ENCODE data around the gene GOLT1B.

GOLT1B gene

GRCh38 chr12:21529456-21529855 is 27.9 kb downstream of the GOLT1B start:
- Histone ChIP-seq H3K27me3 (peaks cover 81% of the 10 kb centered on the region), H3K4me1 (ENCODE audit: control insufficient read depth in 1 of 2, insufficient read depth in 1 of 2, low read depth in 1 of 2, low read length in 1 of 2) (peaks cover 0 to 6% of the 10 kb centered on the region in 2 experiments), H3K27ac (no peak overlapping the region), H3K9me3 (no peaks in the 10 kb centered on the region), H3K36me3 (no peaks in the 10 kb centered on the region), H3K4me3 (ENCODE audit: low read depth in 1 of 2, low read length in 1 of 2) (no peak overlapping the region)
- no peak for TF ChIP-seq CTCF (IDR thresholded peaks at IDR 0.05)

GRCh38 chr12:21538061-21538653 is 36.6 kb downstream of the GOLT1B start:
- Histone ChIP-seq H3K36me3 (no peaks in the 10 kb centered on the region), H3K9me3 (no peaks in the 10 kb centered on the region), H3K27me3 (no peaks in the 10 kb centered on the region), H3K4me3 (ENCODE audit: low read depth in 1 of 2, low read length in 1 of 2) (no peak overlapping the region), H3K4me1 (ENCODE audit: control insufficient read depth in 1 of 2, insufficient read depth in 1 of 2, low read depth in 1 of 2, low read length in 1 of 2) (no peaks in the 10 kb centered on the region), H3K27ac (no peak overlapping the region)
- no peak for TF ChIP-seq CTCF (IDR thresholded peaks at IDR 0.05)

GRCh38 chr12:21539797-21540196 is 38.2 kb downstream of the GOLT1B start:
- no peaks in the 10 kb centered on the region for H3K36me3 ChIP-seq
- no peak overlapping the region for H3K4me3 ChIP-seq (ENCODE audit: low read depth in 1 of 2, low read length in 1 of 2)
- H3K27me3 ChIP-seq: no peaks in the 10 kb centered on the region
- no peak for TF ChIP-seq CTCF (IDR thresholded peaks at IDR 0.05)
- H3K9me3 ChIP-seq: no peaks in the 10 kb centered on the region
- no peak overlapping the region for H3K27ac ChIP-seq
- no peaks in the 10 kb centered on the region for H3K4me1 ChIP-seq (ENCODE audit: control insufficient read depth in 1 of 2, insufficient read depth in 1 of 2, low read depth in 1 of 2, low read length in 1 of 2)

GRCh38 chr12:21541773-21542172 is 40.2 kb downstream of the GOLT1B start:
- no peaks in the 10 kb centered on the region for H3K9me3 ChIP-seq
- no peak for TF ChIP-seq CTCF (IDR thresholded peaks at IDR 0.05)
- H3K36me3 ChIP-seq: no peaks in the 10 kb centered on the region
- no peak overlapping the region for H3K4me3 ChIP-seq (ENCODE audit: low read depth in 1 of 2, low read length in 1 of 2)
- H3K27me3 ChIP-seq: no peaks in the 10 kb centered on the region
- H3K4me1 ChIP-seq (ENCODE audit: control insufficient read depth in 1 of 2, insufficient read depth in 1 of 2, low read depth in 1 of 2, low read length in 1 of 2): no peaks in the 10 kb centered on the region
- H3K27ac ChIP-seq: no peak overlapping the region

- H3K27me3 ChIP-seq: no peaks in the 10 kb centered on the region
- H3K4me3 ChIP-seq (ENCODE audit: low read depth in 1 of 2, low read length in 1 of 2): no peak overlapping the region
Observed at GRCh38 chr12:21542403-21542802, 40.8 kb downstream of the GOLT1B start.

More at GRCh38 chr12:21542403-21542802, 40.8 kb downstream of the GOLT1B start:
- Histone ChIP-seq H3K9me3 (no peaks in the 10 kb centered on the region), H3K4me1 (ENCODE audit: control insufficient read depth in 1 of 2, insufficient read depth in 1 of 2, low read depth in 1 of 2, low read length in 1 of 2) (no peaks in the 10 kb centered on the region), H3K36me3 (no peaks in the 10 kb centered on the region), H3K27ac (no peak overlapping the region)
- TF ChIP-seq CTCF (IDR thresholded peaks at IDR 0.05): no peak
